ENCODE data around the gene PHF8. TPM values are rescaled to one million over a fixed set of nuclear protein-coding genes. Genes with fewer than 3 reads are reported as not detected.

Gene PHF8
- total RNA-seq = 9.4 and 21.7 TPM in 2 replicates

GRCh38 chrX:54044126-54044876 is at the start of gene PHF8:
PHF8 (minus strand) TSS chrX:54044473; CDS start chrX:54042728, 1,745 bp downstream.

Other genes with a start within 250 kb of the PHF8 start
- gene FAM120C, start 138.8 kb upstream of the PHF8 start, total RNA-seq = 3.6 and 5.5 TPM in 2 replicates